ENCODE data around the gene HYAL2.

The HYAL2 gene

GRCh38 chr3:50269460-50269859, 53.1 kb downstream of the HYAL2 start:
- no peaks in the 10 kb centered on the region for H3K79me2 ChIP-seq (ENCODE audit: insufficient read depth, low read length)
- H3K9me2 ChIP-seq (replicated peaks; ENCODE audit: insufficient read depth, low read length): no peaks in the 10 kb centered on the region
- no peak overlapping the region for H3K4me3 ChIP-seq (ENCODE audit: insufficient read depth, low read length, poor library complexity, severe bottlenecking)
- no peak overlapping the region for H2AFZ ChIP-seq (ENCODE audit: low read depth, low read length, severe bottlenecking)
- H3F3A ChIP-seq (ENCODE audit: insufficient read depth): no peaks in the 10 kb centered on the region
- TF ChIP-seq EZH2phosphoT487 (conservative IDR thresholded peaks at IDR 0.05; ENCODE audit: low read length) (no peak), CTCF (IDR thresholded peaks at IDR 0.05; ENCODE audit: insufficient read depth, low read length, poor library complexity, severe bottlenecking) (no peak)
- H3K9ac ChIP-seq (ENCODE audit: low read length): no peak overlapping the region
- no peaks in the 10 kb centered on the region for H3K9me3 ChIP-seq (ENCODE audit: insufficient read depth, low read length)
- no peaks in the 10 kb centered on the region for H3K27me3 ChIP-seq (ENCODE audit: low read length)
- H3K27ac ChIP-seq (ENCODE audit: low read depth, low read length): no peak overlapping the region
- no peaks in the 10 kb centered on the region for H4K20me1 ChIP-seq (ENCODE audit: low read depth, low read length)
- H3K4me2 ChIP-seq (ENCODE audit: low read depth, low read length, poor library complexity, severe bottlenecking): no peak overlapping the region
- H3K36me3 ChIP-seq (ENCODE audit: low read length): no peaks in the 10 kb centered on the region

GRCh38 chr3:50268703-50269451, 53.7 kb downstream of the HYAL2 start, which contains the start of gene SEMA3B:
SEMA3B (plus strand) TSS chr3:50269147; CDS start chr3:50269241, 94 bp downstream.
- H3K9me2 ChIP-seq (replicated peaks; ENCODE audit: insufficient read depth, low read length): no peaks in the 10 kb centered on the region
- no peak within 1 kb of the TSS for H2AFZ ChIP-seq (ENCODE audit: low read depth, low read length, severe bottlenecking)
- no peaks in the 10 kb centered on the region for H3K36me3 ChIP-seq (ENCODE audit: low read length)
- no peak within 1 kb of the TSS for H3K27ac ChIP-seq (ENCODE audit: low read depth, low read length)
- H3K9me3 ChIP-seq (ENCODE audit: insufficient read depth, low read length): no peaks in the 10 kb centered on the region
- no peak for TF ChIP-seq CTCF (IDR thresholded peaks at IDR 0.05; ENCODE audit: insufficient read depth, low read length, poor library complexity, severe bottlenecking)
- no peak for TF ChIP-seq EZH2phosphoT487 (conservative IDR thresholded peaks at IDR 0.05; ENCODE audit: low read length)
- no peaks in the 10 kb centered on the region for H3F3A ChIP-seq (ENCODE audit: insufficient read depth)
- H3K27me3 ChIP-seq (ENCODE audit: low read length): no peaks in the 10 kb centered on the region
- H3K9ac ChIP-seq (ENCODE audit: low read length): no peak within 1 kb of the TSS
- H3K4me3 ChIP-seq (ENCODE audit: insufficient read depth, low read length, poor library complexity, severe bottlenecking): no peak within 1 kb of the TSS
- no peaks in the 10 kb centered on the region for H4K20me1 ChIP-seq (ENCODE audit: low read depth, low read length)
- no peak within 1 kb of the TSS for H3K4me2 ChIP-seq (ENCODE audit: low read depth, low read length, poor library complexity, severe bottlenecking)
- no peaks in the 10 kb centered on the region for H3K79me2 ChIP-seq (ENCODE audit: insufficient read depth, low read length)

- Histone ChIP-seq H3F3A (ENCODE audit: insufficient read depth) (no peaks in the 10 kb centered on the region), H3K9me3 (ENCODE audit: insufficient read depth, low read length) (no peaks in the 10 kb centered on the region), H3K4me3 (ENCODE audit: insufficient read depth, low read length, poor library complexity, severe bottlenecking) (no peak overlapping the region), H3K27ac (ENCODE audit: low read depth, low read length) (no peak overlapping the region), H3K27me3 (ENCODE audit: low read length) (no peaks in the 10 kb centered on the region), H3K9me2 (replicated peaks; ENCODE audit: insufficient read depth, low read length) (no peaks in the 10 kb centered on the region), H2AFZ (ENCODE audit: low read depth, low read length, severe bottlenecking) (no peak overlapping the region), H3K79me2 (ENCODE audit: insufficient read depth, low read length) (no peaks in the 10 kb centered on the region), H3K4me2 (ENCODE audit: low read depth, low read length, poor library complexity, severe bottlenecking) (no peak overlapping the region), H3K36me3 (ENCODE audit: low read length) (no peaks in the 10 kb centered on the region), H4K20me1 (ENCODE audit: low read depth, low read length) (no peaks in the 10 kb centered on the region), H3K9ac (ENCODE audit: low read length) (no peak overlapping the region)
- TF ChIP-seq CTCF (IDR thresholded peaks at IDR 0.05; ENCODE audit: insufficient read depth, low read length, poor library complexity, severe bottlenecking) (no peak), EZH2phosphoT487 (conservative IDR thresholded peaks at IDR 0.05; ENCODE audit: low read length) (no peak)
Observed at GRCh38 chr3:50268276-50268675, 54.3 kb downstream of the HYAL2 start.
